Astrocyte of the hippocampus (primary cell): ENCODE data around the gene RPTOR.
A peak's percentile ranks its signal among the peaks of the same experiment; 100 is the strongest.

ENCODE experiments used
- DNase-seq: peaks from one replicate; pipeline ENCODE4 v3.0.0; 2011; ENCODE audit warnings: low read depth, low spot score

Gene RPTOR

DNA sequence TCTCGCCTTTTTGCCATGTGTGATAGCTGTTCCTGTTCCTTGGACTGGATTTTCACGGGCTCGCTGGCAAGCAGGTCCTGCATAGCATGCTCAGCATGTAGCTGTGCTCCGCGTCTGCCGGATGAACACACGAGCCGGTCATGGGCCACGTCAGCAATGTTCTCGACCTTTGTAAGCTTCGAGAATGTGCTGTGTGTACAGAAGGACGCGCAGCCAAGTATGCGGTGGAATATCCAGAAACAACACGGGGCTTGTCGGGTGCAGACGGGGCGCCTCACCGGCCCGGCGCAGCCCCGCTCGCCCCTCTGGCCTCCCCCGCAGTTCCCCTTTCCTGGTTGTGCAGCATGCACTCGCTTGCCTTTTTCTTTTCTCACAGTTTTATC is 42.2 kb downstream of the RPTOR start:
- DNase-seq: no peak

DNA sequence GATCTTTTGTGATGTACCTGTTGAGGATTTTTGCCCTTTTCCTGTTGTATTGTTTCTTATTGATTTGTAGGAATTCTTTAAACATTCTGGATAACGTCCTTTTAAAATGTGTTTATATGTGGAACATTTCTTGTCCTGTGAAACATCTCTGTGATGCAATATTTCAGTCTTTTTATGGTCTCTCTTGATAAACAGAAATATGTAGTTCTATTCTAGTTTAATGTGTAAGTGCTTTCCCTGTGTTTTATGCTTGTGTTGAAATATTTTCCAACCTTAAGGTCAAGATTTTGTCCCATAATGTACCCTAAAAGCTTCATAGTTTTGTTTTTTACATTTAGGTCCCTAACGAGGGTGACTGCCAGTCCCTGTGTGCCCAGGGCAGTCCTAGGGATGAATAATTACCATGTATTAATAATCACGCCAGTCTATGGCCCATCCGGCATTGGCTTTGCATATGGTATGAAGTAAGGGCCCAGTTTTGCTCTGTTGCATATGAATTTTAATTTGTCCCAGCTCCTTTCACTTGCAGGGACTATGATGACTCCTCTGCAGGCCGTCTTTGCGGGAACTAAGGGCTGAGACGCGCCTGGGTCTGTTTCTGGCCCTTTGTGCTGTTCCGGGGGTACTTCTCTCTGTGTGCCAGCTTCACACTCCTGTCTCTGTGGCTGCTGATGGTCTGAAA is 44.2 kb downstream of the RPTOR start:
- DNase-seq: no peak

DNA sequence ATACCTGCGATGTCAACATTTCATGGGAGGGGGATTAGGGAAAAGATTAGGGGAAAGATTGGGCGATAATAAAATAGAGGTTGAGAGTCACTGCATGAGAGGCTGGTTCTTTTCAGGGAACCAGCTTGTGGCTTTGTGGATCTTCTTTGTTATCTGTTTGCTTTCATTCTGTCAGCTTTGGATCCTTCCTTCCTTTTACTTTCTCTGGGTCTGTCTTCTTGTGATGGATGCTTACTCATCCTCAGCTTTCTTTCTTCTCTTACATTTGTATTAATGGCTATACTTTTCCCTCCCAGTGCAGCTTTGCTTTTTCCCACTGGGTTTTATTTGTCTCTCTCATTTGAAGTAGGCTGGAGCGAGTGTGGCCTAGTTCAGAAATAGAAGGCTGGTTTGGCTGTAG is 47.1 kb downstream of the RPTOR start:
- no peak for DNase-seq

DNA sequence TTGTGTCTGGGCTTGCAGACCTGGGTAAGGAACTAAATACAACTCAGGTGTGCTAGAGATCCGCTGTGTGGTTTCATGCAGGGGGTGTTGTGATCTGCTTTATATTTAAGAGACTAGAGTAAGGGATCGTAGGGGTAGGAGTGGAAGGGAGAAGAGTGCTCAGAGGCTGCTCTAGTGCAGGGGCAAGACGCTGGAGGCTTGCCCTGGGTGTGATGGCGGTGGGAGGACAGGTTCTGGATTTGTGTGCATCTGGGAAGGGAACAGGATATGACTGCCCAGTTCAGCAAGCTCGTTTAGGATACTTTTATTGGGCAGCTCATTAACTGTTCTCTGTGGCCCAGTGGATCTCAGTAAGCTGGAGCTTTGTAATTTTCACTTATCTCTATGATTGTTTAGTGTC is 47.6 kb downstream of the RPTOR start:
- DNase-seq: no peak

DNA sequence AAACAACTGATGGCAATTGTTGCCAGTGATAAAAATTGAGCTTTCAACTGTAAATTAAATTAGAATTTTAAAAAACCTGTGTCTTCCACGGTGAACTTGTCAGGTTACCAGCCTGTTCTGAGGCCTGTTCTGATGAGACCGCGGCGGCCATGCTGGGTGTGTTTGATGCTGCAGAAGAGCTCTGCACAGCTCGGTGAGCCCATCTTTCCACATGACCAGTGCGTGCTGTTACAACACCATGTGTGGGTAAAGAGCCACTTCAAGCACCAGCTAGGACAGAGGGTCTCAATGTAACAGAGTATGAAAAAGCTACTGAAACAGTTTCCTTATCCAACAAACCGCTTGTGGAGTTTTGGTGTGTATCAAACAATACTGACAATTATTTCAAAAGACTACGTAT is 48.5 kb downstream of the RPTOR start:
- no peak for DNase-seq

DNA sequence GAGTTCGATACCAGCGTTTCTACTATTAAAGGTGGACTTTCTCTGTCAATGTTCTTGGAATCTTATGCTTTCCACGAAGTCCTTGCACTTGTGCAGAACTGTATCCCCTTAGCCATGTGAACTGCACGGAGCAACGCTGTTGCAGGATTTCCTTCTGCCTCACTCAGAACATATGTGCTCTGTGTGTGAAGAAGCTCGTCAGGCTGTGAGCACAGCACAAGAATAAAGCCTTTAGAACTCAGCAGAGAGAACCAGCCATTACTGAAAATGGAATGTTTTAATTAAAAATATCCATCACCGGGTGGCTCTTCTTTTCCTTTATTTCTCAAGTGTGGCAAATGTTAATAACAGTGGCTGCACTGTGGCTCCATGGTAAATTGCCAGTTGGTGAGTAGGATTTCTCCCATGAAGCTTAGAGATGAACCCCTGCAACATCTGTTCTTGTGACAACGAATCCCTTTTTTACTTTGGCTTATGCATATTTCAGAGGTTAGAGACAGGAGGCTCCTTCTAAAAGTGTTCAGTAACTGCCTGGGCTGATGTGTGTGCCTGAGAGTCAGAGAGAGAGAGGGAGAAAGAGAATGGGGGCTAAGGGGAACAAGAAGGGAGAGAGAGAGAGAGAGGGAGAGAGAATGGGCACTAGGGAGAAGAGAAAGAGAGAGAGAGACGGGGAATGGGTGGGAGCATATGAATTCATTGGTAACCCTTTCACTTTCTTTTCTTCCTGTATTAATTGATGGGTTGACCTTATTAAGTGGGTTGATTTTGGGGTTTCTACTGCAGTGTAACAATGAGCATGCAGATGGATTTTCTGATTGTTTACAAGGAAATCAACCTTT is 50.0 kb downstream of the RPTOR start:
- no peak for DNase-seq

DNA sequence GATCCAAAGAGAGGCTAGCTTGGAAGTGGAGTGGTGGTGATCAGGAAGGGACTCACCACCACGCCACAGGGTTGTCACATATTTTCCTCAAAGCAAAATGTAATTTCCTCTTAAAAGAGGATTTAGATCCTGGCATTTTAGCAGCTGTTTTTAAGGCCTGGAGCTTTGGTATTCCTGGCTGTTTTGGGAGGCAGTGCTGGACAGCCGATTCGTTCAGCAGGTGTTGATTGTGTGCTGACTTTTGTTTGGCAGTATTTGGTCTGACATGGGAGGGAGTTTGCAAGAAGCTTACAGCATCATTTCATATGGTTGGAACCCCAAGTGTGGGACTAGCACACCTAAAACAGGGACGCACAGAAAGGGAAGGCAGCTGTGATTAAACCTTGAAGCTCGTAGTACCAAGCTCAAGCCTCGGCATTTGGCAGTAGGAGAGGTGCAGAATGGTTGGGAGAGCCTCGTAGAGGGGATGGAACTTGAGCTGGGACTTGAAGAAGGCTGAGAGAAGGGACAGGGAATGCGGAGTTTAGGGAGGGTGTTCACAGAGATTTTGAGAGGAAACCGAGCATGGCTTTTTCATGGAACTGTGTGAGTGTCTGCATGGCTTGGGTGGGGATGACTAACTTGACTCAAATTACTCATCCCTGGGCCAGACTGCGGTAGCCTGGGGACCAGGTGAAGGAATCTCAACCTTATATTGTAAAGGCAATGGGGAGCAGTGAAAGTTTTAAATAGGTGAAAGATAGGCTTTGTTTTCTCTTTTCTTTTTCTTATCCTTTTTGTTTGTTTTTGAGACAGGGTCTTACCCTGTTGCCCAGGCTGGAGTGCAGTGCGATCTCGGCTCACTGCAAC is 52.3 kb downstream of the RPTOR start:
- no peak for DNase-seq

DNA sequence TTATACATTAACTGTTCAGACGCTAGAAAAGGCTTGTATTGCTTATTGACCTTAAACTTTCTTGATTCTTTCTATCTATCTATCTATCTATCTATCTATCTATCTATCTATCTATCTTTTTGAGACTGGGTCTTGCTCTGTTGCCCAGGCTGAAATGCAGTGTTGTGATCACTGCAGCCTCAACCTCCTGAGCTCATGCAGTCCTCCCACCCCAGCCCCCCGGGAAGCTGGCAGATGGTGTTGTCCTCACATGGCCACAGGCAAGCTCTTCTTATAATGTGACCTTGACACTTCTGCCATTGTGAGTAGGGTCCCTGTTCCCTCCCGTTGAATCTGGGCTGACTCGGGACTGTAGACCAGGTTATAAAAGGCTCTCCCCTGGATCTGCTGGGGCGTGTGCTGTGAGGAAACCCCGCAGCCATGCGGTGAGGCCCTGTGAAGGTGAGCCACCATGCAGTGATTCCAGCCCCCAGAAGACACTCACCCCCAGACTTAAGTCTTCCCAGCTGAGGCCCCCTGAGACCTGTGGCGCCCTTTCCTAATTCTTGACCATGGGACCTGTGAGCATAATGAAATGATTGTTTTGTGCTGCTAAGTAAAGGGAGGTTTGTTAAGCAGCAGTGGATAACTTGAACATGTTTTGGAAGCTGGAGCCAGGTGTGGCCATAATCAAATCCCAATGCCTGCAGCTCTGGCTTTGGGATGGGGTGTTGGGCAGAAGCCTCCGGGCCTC is 54.3 kb downstream of the RPTOR start:
- no peak for DNase-seq

DNA sequence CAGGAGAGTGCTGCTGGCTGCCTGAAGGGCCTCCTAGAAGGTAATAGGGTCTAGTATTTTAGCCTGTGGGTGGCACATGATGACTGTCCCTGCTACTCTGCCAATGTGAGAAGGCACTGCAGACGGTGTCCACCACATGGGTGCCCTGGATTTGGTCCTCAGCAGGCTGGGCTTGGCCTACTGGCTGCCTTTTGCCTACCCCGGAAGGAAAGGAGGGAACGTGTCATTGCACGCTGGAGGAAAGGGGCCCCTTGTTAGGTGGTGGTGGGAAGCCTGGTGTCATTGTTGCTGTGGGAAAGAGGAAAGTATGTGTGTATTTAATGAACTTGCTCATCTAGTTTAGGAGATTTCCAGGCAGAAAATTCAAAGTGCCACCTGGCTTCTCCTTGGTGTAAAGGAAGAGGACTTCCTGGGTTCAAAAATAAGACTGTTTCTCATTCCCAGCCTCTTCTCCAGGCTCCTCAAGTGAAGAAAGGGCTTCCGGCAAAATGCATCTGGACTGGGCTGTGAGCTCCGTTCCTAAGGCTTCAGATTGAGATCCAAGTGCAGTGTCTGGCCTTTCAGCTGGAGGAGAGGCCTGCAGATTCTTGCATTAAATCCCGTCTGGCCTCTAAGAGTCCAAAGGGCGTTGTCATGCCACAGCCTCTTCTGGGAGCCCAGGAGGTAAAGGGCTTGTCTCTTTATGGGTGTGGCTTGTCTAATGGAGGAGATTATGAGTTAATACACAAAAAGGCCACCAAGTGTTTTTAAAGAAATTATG is 55.1 kb downstream of the RPTOR start:
- DNase-seq: no peak

DNA sequence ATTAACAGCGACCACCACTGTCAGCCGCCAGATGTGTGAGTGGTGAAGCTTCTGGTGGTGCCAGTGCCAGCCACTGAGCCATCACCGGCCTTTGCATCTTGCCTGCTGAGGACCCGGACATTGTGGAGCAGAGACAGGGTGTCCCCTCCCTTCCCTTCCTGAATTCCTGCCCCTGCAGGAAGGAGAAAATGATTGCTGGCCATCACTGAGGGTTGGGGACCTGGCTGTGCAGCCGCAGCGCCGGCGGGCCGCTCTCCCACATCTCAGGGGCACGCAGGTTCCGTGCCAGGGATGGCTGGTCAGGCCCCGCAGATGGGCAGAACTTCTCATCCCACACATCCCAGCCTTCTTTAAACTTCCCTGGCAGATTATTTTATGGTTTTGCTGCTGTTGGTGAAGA is 56.5 kb downstream of the RPTOR start:
- no peak for DNase-seq

DNA sequence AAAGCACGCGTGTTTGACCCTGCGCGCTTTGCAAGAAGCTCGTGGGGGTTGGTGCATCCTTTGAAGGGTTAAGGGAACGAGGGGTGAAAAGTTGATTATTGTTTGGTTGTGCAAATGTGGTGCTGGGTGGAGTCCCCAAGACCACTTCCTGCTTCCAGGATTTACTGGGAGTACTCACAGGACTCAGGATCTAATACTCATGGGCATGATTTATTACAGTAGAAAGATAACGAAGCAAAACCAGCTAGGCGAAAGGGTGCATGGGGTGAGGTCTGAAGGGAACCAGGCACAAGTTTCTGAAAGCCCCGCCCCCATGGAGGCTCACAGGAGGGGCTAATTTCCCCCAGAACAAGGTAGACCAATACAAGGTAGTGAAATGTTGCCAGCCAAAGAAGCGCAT is 58.8 kb downstream of the RPTOR start:
- no peak for DNase-seq

DNA sequence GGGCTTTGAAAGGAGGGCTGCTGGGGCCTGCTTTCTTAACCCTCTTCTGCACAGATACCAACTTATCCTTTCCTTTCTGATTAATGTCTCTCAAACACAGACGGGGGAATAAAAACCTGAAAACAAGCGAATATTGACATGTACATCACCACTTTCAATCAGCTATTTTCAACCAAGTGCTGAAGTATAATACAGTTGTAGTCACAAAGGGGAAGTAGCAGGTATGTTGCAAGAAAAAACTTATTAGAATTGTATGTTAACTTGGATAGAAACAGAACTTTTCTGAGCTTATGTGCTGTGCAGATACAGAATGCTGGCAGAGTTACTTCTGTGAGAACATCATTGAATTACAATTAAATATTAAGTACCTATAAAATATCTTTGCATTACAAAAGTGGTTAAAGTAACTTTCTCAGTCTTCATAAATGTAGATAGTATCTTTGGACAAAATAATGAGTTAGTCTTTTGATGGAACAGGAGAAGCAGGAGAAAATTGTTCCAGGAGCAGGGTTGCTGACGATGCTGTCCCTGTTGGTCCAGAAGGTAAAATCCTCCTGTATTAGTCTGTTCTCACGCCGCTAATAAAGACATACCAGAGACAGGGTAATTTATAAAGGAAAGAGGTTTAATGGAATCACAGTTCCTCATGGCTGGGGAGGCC is 59.5 kb downstream of the RPTOR start:
- DNase-seq: no peak

DNA sequence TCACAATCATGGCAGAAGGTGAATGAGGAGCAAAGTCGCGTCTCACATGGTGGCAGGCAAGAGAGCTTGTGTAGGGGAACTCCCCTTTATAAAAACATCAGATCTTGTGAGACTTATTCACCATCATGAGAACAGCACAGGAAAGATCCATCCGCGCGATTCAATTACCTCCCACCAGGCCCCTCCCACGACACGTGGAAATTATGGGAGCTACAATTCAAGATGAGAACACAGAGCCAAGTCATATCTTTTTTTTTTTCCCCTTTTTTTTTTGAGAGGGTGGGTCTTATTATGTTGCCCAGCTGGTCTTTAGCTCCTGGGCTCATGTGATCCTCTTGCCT is 60.0 kb downstream of the RPTOR start:
- DNase-seq: no peak

DNA sequence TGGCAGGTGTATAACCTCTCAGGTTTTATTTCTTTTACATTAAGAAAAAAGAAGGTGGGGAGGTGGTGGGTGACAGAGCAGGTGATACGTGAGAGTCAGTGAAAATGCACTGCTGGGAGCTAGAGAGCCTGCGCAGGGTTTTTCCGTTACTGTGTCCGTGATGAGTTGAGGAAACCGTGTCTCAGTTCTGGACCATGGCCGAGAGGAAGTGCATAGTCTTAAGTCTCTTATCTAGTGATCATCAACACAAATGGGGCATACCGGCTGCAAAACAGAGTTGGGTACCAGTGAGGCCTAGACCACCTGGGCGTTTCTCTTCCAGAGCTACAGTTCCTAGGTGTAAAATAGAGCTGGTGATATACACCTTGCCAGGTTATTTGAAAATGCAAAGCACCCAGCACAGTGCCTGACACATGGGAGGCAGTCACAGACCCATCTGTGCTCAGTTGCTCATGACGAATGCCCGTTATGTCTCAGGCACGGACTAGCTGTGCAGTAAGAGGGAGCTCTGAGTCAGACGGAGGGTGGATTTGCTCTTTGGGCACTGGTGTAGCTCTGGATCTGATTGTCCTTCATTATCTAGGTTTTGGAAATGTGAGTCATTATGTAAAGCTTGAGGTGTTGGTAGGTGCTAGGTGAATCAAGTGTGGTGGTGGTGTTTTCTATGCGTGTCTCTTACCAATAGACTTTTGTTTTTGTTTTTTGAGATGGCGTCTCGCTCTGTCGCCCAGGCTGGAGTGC is 60.9 kb downstream of the RPTOR start:
- peak; percentile 45 for DNase-seq

DNA sequence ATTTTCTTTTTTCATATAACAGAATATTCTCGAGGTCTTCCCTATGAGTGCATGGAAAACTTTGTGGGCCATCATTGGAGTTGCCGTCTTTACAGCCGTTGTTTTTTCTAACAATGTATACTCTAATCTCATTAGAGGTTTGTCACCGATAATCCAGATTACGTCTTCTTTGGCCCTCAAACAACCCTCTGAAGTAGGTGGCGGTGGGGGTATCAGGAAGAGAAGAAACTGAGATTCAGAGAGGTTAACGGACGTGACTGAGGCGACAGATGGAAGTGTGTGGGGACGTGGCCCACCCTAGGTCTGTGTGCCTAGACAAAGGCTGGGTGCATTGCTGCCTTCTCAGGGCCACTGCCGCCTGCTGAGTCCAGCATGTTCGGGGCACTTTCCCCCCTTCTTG is 63.7 kb downstream of the RPTOR start:
- DNase-seq: no peak

DNA sequence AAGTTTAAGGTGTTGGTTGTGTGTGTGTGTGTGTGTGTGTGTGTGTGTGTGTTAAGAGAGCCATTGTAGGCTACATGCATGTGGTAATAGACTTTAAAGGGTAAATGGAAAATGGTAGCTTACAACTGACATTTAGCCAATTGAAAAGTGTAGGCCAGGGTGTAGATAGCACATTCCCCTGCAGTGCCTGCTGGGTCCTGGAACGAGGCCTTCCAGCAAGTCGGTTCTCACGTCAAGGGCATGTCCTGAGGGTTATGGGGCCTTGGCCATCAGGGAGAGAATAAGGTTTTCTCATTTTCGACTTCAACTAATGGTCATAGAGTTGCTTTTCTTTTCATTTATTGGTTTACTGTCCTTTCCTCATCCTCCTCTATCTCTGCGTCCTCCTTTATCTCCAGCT is 65.1 kb downstream of the RPTOR start:
- DNase-seq: no peak

DNA sequence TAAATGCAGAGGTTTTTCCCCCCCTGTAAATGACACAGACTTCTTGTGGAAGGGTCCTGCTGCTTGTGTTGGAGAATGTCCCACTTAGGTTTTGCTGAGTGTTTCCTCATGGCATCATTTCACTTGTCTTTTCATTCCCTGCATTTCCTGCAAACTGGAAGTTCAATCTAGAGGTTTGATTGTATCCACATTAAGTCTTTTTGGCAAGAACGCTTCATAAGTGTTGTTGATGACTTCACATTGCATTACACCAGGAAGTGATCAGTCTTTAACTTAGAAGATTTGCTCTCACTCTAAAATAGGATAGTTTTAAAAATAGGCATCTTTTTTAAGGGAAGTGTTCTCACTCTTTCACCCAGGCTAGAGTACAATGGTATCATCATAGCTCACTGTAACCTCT is 67.2 kb downstream of the RPTOR start:
- no peak for DNase-seq

DNA sequence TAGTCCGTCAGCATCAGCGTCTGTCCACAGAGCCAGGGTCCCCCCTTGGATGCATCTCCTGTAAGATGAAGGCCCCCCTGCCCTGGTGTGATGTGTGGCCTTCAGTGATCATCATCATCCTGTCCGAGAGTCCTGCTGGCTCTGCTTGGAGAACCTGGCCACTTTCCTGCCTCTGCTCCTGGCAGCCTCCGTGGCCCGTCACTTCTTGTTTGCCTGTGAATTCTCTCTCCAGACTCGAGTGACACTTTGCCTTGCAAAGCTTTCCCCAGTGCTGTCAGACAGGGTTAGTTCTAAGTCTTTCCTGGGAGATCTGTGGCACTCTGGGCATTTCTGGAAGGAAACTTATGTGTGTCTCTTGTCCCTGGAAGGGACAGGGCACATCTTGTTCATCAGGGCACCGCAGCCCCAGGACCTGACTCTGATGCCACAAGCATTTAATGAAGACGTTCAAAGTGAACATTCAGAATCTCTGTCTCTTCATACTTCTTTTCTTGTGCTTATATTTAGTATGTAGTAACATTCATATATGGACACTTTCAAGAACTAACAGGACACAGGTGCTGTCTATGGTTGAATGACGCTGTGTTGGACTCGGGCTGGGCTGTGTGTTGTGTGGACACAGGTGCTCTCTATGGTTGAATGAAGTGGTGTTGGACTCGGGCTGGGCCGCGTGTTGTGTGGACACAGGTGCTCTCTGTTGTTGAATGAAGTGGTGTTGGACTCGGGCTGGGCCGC is 68.5 kb downstream of the RPTOR start:
- DNase-seq: no peak

DNA sequence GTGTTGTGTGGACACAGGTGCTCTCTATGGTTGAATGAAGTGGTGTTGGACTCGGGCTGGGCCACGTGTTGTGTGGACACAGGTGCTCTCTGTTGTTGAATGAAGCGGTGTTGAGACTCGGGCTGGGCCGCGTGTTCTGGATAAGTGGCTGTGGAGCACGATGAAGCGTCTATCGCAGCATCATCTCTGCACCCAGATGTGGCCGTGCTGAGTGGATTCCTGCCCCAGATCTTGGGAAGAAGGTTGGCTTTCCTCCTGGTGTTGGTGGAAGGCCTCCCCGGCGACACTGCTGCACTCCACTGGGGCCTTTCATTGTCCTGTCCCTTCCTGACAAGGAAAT is 69.1 kb downstream of the RPTOR start:
- DNase-seq: no peak
